Esophagus muscularis mucosa (tissue), 4 donors: Measurements from ENCODE around the gene CFLAR. TPM values are rescaled to one million over a fixed set of nuclear protein-coding genes. Genes with fewer than 3 reads are reported as not detected.
A peak's percentile ranks its signal among the peaks of the same experiment; 100 is the strongest.

Experiments used
- DNase-seq: peaks from one replicate; pipeline ENCODE4 v3.0.0-alpha.2; 2017; ENCODE audit errors: extremely low spot score
- H3K27ac ChIP-seq, 4 donors: fragments of 200-600 bp; sonication (generic); replicated peaks in 1 of 4; 1 replicate in 3 of 4; 2 replicates in 1 of 4; pipeline ENCODE4 v1.5.1; 2016 to 2019; ENCODE audit warnings: mild to moderate bottlenecking in 1 of 4
- H3K27me3 ChIP-seq, 4 donors: fragments of 200-600 bp; sonication (generic); one replicate each; pipeline versions ENCODE4 v1.5.1 to v1.6.0; 2016 to 2019
- H3K36me3 ChIP-seq, 4 donors: fragments of 200-600 bp; sonication (generic); one replicate each; pipeline ENCODE4 v1.5.1; 2016 to 2019
- H3K4me1 ChIP-seq, 4 donors: fragments of 200-600 bp; sonication (generic); one replicate each; pipeline ENCODE4 v1.5.1; 2016 to 2019
- H3K4me3 ChIP-seq, 4 donors: fragments of 200-600 bp; sonication (generic); 1 replicate in 2 of 4; 2 replicates in 2 of 4; pipeline ENCODE4 v1.5.1; 2016 to 2019; ENCODE audit warnings: mild to moderate bottlenecking in 4 of 4, moderate library complexity in 1 of 4
- H3K9me3 ChIP-seq, 4 donors: fragments of 200-600 bp; sonication (generic); 1 replicate in 3 of 4; 2 replicates in 1 of 4; pipeline ENCODE4 v1.5.1; 2016 to 2019
- EP300 ChIP-seq: sonication (generic); formaldehyde crosslinking; IDR thresholded peaks from one replicate; pipeline ENCODE4 v1.6.1; 2017; ENCODE audit warnings: antibody characterized with exemption
- POLR2A ChIP-seq: fragments of 450-650 bp; IDR thresholded peaks from one replicate; pipeline ENCODE4 v1.6.1; 2017; ENCODE audit warnings: antibody characterized with exemption, moderate library complexity, mild to moderate bottlenecking, low read depth
- POLR2AphosphoS5 ChIP-seq, 2 donors: sonication (generic); formaldehyde crosslinking; IDR thresholded peaks; one replicate each; pipeline ENCODE4 v1.6.1; 2017; ENCODE audit warnings: antibody characterized with exemption in 2 of 2
- WGBS: methylation state at CpG from one replicate; pipeline ENCODE4 v1.1.5; 2018; 5-methylcytosine and 5-hydroxymethylcytosine counted together
- intact Hi-C: fragments of 100-400 bp; cut with DNase I; formaldehyde crosslinking; loops from one replicate; pipeline ENCODE4 v1.15.1; 2023
- total RNA-seq, 4 donors: library from RNA; depleted of rRNA; stranded (reverse); fragments of >200 nt; gene quantifications; one replicate each; pipeline versions ENCODE4 v1.1.0 to v1.2.1, GENCODE V29; 2016
- TF ChIP-seq, protein P1 (sequence below), 3 experiments: fragments of 200-600 bp in 2 of 3; fragments of 450-650 bp in 1 of 3; sonication (generic) in 2 of 3; IDR thresholded peaks; one replicate each; pipeline ENCODE4 v1.5.1; 2017 to 2019; ENCODE audit warnings: antibody characterized with exemption in 3 of 3, mild to moderate bottlenecking in 2 of 3, moderate library complexity in 1 of 3

The CFLAR gene
- total RNA-seq, 4 donors from 2014 or later, result 137 to 236 (median 202) TPM

DNA sequence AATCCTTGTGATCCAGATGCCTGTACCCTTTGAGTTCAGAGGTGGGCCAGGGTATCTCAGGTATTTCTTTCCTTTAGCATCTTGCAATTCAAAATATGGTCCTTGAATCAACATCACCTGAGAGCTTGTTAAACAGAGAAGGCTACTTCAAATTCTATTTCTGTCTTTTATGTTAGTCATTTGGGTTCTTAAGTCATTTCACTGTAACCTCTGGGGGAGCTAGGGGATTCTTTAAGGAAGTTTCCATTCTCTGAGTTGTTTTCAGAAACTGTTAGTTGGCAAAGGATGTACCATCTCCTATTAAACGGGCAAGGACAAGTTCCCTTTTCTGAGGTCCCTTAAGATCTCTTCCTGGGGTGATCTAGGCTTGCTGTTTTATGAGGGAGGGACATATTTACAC, 16.6 kb downstream of the CFLAR start:
- H3K36me3 ChIP-seq, result peaks cover 25 to 62% (median 46%) of the 10 kb centered on the region in 4 donors
- TF ChIP-seq POLR2A, result no peak
- TF ChIP-seq, protein P1, sequence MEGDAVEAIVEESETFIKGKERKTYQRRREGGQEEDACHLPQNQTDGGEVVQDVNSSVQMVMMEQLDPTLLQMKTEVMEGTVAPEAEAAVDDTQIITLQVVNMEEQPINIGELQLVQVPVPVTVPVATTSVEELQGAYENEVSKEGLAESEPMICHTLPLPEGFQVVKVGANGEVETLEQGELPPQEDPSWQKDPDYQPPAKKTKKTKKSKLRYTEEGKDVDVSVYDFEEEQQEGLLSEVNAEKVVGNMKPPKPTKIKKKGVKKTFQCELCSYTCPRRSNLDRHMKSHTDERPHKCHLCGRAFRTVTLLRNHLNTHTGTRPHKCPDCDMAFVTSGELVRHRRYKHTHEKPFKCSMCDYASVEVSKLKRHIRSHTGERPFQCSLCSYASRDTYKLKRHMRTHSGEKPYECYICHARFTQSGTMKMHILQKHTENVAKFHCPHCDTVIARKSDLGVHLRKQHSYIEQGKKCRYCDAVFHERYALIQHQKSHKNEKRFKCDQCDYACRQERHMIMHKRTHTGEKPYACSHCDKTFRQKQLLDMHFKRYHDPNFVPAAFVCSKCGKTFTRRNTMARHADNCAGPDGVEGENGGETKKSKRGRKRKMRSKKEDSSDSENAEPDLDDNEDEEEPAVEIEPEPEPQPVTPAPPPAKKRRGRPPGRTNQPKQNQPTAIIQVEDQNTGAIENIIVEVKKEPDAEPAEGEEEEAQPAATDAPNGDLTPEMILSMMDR (IDR thresholded peaks at IDR 0.05), result no peak
- DNase-seq, result no peak
- 79% methylated on average over 1 of the region's 1 CpG for WGBS
- no peak overlapping the region for H3K4me3 ChIP-seq
- H3K27ac ChIP-seq, result peak overlapping the region; percentile 16 to 97 (median 67)
- H3K9me3 ChIP-seq, result no peaks in the 10 kb centered on the region
- intact Hi-C loops, result no loop called here
- H3K4me1 ChIP-seq, result peaks cover 75 to 92% (median 83%) of the 10 kb centered on the region in 4 donors
- no peaks in the 10 kb centered on the region for H3K27me3 ChIP-seq

DNA sequence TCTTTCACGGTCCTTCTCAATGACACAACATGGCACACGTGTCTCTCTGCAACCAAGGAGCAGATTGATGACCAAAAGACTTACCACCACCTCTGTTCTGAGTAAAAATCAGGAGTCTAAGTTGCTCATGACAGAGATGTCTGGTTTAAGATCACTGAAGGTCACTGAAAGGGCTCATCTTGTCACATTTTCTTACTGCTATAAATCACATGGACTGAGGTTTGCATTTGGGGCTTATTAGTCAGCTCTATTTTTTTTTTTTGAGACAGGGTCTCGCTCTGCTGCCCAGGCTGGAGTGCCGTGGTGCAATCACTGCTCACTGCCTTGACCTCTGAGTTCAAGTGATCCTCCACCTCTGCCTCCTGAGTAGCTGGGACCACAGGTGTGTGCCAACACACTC, 19.4 kb downstream of the CFLAR start:
- H3K27ac ChIP-seq, result peak overlapping the region; percentile 24 to 56 (median 40)

DNA sequence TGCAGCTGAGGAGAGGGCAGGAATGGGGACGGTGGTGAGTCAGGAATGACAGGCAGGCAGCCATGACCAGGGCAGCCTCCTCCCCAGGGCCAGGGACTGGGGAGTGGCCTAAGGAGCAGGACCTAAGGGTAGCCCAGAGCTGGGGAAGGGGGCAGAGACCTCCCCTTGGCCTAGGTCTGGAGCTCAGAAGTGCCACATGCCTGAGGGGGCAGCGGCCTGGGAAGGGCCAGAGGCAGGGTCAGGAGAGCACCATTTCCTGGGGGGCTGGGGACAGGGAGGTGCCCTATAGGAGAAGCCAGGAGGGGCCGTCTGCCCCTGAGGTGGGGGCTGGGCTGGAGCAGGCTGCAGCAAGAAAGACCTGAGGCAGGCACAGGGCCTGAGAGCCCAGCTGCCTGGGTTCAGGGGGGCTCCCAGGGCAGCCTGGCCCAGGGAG, 20.9 kb downstream of the CFLAR start:
- TF ChIP-seq, protein P1 (IDR thresholded peaks at IDR 0.05), result no peak
- TF ChIP-seq POLR2A (no peak), POLR2AphosphoS5 (IDR thresholded peaks at IDR 0.05) (no peak), EP300 (no peak)
- H3K27ac ChIP-seq, result peak overlapping the region in 3 of 4 donors; percentile 21 to 36 (median 33)
- H3K36me3 ChIP-seq, result peaks cover 49 to 94% (median 83%) of the 10 kb centered on the region in 4 donors
- no peak overlapping the region for H3K4me3 ChIP-seq
- 86% methylated on average over 3 of the region's 3 CpGs for WGBS
- peaks cover 35 to 53% (median 39%) of the 10 kb centered on the region in 4 donors for H3K4me1 ChIP-seq
- no peaks in the 10 kb centered on the region for H3K27me3 ChIP-seq
- intact Hi-C loops, result no loop called here
- DNase-seq, result no peak
- H3K9me3 ChIP-seq, result no peaks in the 10 kb centered on the region

More for the DNA sequence above, 19.4 kb downstream of the CFLAR start:
- 73% methylated on average over 4 of the region's 4 CpGs for WGBS
- intact Hi-C loops, result no loop called here
- no peak overlapping the region for H3K4me3 ChIP-seq
- peaks cover 50 to 68% (median 54%) of the 10 kb centered on the region in 4 donors for H3K4me1 ChIP-seq
- H3K27me3 ChIP-seq, result no peaks in the 10 kb centered on the region
- TF ChIP-seq, protein P1 (IDR thresholded peaks at IDR 0.05), result no peak
- TF ChIP-seq EP300, result no peak
- TF ChIP-seq POLR2AphosphoS5 (IDR thresholded peaks at IDR 0.05), result no peak
- no peak for TF ChIP-seq POLR2A
- DNase-seq, result no peak
- H3K9me3 ChIP-seq, result no peaks in the 10 kb centered on the region
- peaks cover 38 to 83% (median 74%) of the 10 kb centered on the region in 4 donors for H3K36me3 ChIP-seq

DNA sequence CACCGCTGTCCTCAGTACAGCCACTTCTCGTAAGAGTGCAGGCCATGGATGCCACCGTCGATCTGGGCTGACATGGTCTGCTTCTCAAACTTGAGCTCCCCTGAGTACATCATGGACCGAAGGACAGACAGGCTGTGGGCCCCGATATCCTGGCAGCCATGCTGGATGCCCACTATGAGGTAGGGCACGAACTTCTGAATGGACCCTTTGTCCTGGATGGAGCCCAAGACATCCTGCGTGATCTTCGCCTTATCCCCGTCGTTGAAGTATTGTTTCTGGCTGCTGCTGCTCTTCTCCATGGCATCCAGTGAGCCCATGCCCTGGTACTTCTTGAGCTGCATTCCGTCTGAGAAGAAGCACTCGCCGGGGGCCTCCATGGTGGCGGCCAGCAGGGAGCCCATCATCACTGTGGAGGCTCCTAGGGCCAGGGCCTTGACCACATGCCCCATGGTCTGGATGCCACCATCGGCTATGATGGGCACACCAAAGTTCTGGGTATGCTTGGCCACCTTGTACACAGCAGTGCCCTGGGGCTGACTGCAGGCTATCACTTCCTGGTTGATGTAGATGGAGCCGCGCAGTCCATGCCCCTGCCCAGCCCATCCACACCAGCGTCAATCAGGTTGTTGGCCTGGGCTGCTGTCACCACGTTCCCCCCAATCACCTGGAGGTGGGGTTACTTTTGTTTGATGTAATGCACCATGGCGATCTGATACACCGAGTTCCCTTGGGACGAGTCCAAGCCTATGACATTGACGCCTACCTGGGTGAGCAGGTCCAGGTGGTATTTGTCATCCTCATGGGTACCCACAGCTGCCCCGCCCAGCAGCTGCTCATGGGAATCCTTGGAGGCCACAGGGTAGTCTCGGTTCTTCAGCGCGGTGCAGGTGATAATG, 21.8 kb downstream of the CFLAR start:
- peaks cover 26 to 44% (median 31%) of the 10 kb centered on the region in 4 donors for H3K4me1 ChIP-seq
- no peak for DNase-seq
- H3K9me3 ChIP-seq, result no peaks in the 10 kb centered on the region
- H3K36me3 ChIP-seq, result peaks cover 57 to 97% (median 89%) of the 10 kb centered on the region in 4 donors
- TF ChIP-seq EP300 (no peak), POLR2AphosphoS5 (IDR thresholded peaks at IDR 0.05) (no peak), POLR2A (no peak)
- TF ChIP-seq, protein P1 (IDR thresholded peaks at IDR 0.05), result no peak
- intact Hi-C loops, result no loop called here
- 98% methylated on average over 13 of the region's 28 CpGs for WGBS
- no peaks in the 10 kb centered on the region for H3K27me3 ChIP-seq
- no peak overlapping the region for H3K4me3 ChIP-seq
- no peak overlapping the region for H3K27ac ChIP-seq
